ENCODE measurements around the gene LPXN.

Gene LPXN

DNA sequence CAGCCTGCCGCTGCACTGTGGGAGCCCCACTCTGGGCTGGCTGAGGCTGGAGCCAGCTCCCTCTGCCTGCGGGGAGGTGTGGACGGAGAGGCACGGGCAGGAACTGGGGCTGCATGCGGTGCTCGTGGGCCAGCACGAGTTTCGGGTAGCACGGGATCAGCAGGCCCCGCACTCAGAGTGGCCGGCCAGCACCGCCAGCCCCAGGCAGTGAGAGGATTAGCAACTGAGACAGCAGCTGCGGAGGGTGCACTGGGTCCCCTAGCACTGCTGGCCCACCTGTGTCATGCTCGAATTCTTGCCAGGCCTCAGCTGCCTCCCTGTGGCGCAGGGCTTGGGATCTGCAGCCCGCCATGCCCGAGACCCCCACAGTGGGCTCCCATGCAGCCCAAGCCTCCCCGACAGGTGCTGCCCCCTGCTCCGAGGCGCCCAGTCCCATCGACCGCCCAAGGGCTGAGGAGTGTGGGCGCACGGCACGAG is 43.8 kb downstream of the LPXN start:
- no peak for DNase-seq (ENCODE audit: extremely low read depth, low read depth)
- TF ChIP-seq, protein P1, sequence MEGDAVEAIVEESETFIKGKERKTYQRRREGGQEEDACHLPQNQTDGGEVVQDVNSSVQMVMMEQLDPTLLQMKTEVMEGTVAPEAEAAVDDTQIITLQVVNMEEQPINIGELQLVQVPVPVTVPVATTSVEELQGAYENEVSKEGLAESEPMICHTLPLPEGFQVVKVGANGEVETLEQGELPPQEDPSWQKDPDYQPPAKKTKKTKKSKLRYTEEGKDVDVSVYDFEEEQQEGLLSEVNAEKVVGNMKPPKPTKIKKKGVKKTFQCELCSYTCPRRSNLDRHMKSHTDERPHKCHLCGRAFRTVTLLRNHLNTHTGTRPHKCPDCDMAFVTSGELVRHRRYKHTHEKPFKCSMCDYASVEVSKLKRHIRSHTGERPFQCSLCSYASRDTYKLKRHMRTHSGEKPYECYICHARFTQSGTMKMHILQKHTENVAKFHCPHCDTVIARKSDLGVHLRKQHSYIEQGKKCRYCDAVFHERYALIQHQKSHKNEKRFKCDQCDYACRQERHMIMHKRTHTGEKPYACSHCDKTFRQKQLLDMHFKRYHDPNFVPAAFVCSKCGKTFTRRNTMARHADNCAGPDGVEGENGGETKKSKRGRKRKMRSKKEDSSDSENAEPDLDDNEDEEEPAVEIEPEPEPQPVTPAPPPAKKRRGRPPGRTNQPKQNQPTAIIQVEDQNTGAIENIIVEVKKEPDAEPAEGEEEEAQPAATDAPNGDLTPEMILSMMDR (IDR thresholded peaks at IDR 0.05; ENCODE audit: low read depth, low read length), result no peak

GRCh38 chr11:58530236-58530635 is 45.4 kb downstream of the LPXN start:
- no peak for DNase-seq (ENCODE audit: extremely low read depth, low read depth)
- TF ChIP-seq, protein P1 (IDR thresholded peaks at IDR 0.05; ENCODE audit: low read depth, low read length), result no peak

DNA sequence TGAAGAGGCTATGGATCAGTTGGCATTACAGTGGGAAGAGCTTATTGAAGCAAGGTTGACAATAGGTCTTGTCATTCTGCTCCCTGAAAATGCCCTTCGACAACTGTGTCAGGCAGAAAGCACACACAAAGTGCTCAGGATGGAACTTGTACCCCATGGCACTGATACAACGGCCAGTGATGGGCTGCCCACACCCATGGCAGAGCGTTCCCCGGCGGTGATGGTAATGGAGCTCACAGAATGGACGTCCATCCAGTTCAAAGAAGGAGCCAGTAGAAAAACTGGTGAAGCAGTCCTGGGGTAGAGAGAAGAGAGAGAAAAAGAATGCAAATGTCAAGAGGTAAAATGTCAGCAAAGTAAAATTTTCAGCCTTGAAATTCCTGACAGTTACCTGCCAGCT is 48.2 kb downstream of the LPXN start:
- DNase-seq (ENCODE audit: extremely low read depth, low read depth), result no peak
- TF ChIP-seq, protein P1 (IDR thresholded peaks at IDR 0.05; ENCODE audit: low read depth, low read length), result no peak

- TF ChIP-seq, protein P1 (IDR thresholded peaks at IDR 0.05; ENCODE audit: low read depth, low read length), result no peak
- DNase-seq (ENCODE audit: extremely low read depth, low read depth), result no peak
These were observed 48.9 kb downstream of the LPXN start for GRCh38 chr11:58526721-58527120.

- no peak for DNase-seq (ENCODE audit: extremely low read depth, low read depth)
- TF ChIP-seq, protein P1 (IDR thresholded peaks at IDR 0.05; ENCODE audit: low read depth, low read length), result no peak
These were observed 50.5 kb downstream of the LPXN start for GRCh38 chr11:58525037-58525614.

DNA sequence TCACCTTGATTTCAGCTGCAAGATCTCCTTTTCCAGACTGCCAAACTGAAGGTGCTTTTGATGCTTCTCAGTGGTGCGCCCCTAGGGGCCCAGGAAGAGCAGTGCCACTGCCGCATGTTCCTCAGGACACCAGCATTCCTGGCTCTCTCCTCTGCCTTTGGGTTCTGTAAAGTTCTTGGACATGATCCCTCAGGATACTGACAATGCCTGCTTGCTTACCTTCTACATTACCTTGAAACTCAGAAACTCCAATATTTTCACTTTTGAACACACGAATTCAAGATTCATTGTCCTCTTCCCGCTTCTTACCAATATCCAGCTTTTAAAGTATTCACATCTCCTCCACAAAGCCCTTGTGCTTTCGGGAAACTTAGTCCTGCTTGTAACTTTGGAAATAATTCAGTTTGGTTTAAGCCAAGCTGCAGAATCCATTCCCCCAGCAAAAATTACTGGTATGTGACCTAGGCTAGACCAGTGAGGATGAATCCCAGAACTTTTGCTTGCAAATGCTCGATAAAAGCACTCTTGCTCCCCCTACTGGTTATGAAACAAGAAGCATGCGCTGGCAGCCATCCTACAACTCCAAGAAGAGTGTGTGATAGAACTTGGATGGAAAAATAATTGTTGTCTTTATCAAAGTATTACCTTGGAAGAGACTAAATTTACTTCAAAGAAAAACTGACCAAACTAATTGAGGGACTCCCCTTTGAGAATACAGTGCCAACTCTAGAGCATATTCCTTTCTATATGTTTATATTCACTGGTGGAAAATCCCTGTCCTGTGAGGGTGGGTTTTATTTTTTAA is 51.2 kb downstream of the LPXN start:
- TF ChIP-seq, protein P1 (IDR thresholded peaks at IDR 0.05; ENCODE audit: low read depth, low read length), result peak; percentile 92

GRCh38 chr11:58513747-58514367 is 61.8 kb downstream of the LPXN start:
- TF ChIP-seq, protein P1 (IDR thresholded peaks at IDR 0.05; ENCODE audit: low read depth, low read length), result peak; percentile 66

More for the DNA sequence above, 51.2 kb downstream of the LPXN start:
- DNase-seq (ENCODE audit: extremely low read depth, low read depth), result peak; percentile 61

More at GRCh38 chr11:58513747-58514367, 61.8 kb downstream of the LPXN start:
- peak; percentile 19 for DNase-seq (ENCODE audit: extremely low read depth, low read depth)
